Smooth muscle cell of trachea (primary cell): ENCODE data around the gene ST13. TPM values are rescaled to one million over a fixed set of nuclear protein-coding genes. Genes with fewer than 3 reads are reported as not detected.

Source experiments
- total RNA-seq: library from RNA; depleted of rRNA; stranded (reverse); fragments of >200 nt; gene quantifications from 2 replicates; pipeline ENCODE4 v1.2.1, GENCODE V29; 2014

The ST13 gene
- 202 and 242 TPM in 2 replicates for total RNA-seq

GRCh38 chr22:40856513-40857308 is at the start of gene ST13, which contains the start of gene XPNPEP3:
TSS of gene ST13 (minus strand) at chr22:40856639. CDS start at chr22:40856540, 99 bp downstream.
TSS of gene XPNPEP3 (plus strand) at chr22:40857148. CDS start at chr22:40857182, 34 bp downstream.

GRCh38 chr22:40862013-40862412 is 5.6 kb upstream of the ST13 start, which contains the start of gene DNAJB7:
TSS of gene DNAJB7 (minus strand) at chr22:40862113. CDS start at chr22:40861994, 119 bp downstream.

GRCh38 chr22:40818747-40819598 is 37.5 kb downstream of the ST13 start, which contains the start of gene SLC25A17:
TSS of gene SLC25A17 (minus strand) at chr22:40819346. CDS start at chr22:40819248, 98 bp downstream.

Other genes starting within 250 kb of the ST13 start
- 31.3 and 39.6 TPM in 2 replicates for gene MRTFA, start 219.9 kb downstream of the ST13 start, total RNA-seq
- gene MCHR1, start 177.2 kb downstream of the ST13 start, total RNA-seq, result 0.15 and 1.5 TPM in 2 replicates
- gene SLC25A17, start 37.3 kb downstream of the ST13 start, total RNA-seq, result 15.1 and 19.2 TPM in 2 replicates
- gene XPNPEP3, start 509 bp upstream of the ST13 start, total RNA-seq, result 9.7 and 12.7 TPM in 2 replicates
- not detected in 2 replicates for gene DNAJB7, start 5.5 kb upstream of the ST13 start, total RNA-seq
- 42.5 and 99.9 TPM in 2 replicates for gene RBX1, start 94.7 kb upstream of the ST13 start, total RNA-seq
- gene EP300, start 236.0 kb upstream of the ST13 start, total RNA-seq, result 33.1 and 59.1 TPM in 2 replicates